Measurements from ENCODE around the gene BMS1. TPM values are rescaled to one million over a fixed set of nuclear protein-coding genes. Genes with fewer than 3 reads are reported as not detected.

The BMS1 gene
- total RNA-seq, 1 experiment from 2014 or later, result 25.9 TPM

- CTCF ChIA-PET, result no interaction called here
- no peak overlapping the region for H3K4me3 Mint-ChIP-seq (ENCODE audit: low read depth, unreplicated experiment)
- DNase-seq, result no peak
- peaks cover 44% of the 10 kb centered on the region for H3K36me3 Mint-ChIP-seq (ENCODE audit: insufficient read depth, unreplicated experiment)
- no peaks in the 10 kb centered on the region for H3K9me3 Mint-ChIP-seq (ENCODE audit: low read depth, unreplicated experiment)
- H3K27ac Mint-ChIP-seq (ENCODE audit: unreplicated experiment), result no peak overlapping the region
- no peaks in the 10 kb centered on the region for H3K27me3 Mint-ChIP-seq (ENCODE audit: unreplicated experiment)
- no peak for TF ChIP-seq CTCF (IDR thresholded peaks at IDR 0.05; ENCODE audit: unreplicated experiment)
- intact Hi-C loops (cut with micrococcal nuclease; ENCODE audit: unreplicated experiment), result no loop called here
- H3K4me1 Mint-ChIP-seq (ENCODE audit: low read depth, unreplicated experiment), result no peaks in the 10 kb centered on the region
- no TSS peak for BruUV-seq (replicated peaks)
Observed at GRCh38 chr10:42790835-42791234, 8.2 kb downstream of the BMS1 start.

- Mint-ChIP-seq H3K4me3 (ENCODE audit: low read depth, unreplicated experiment) (no peak overlapping the region), H3K36me3 (ENCODE audit: insufficient read depth, unreplicated experiment) (peaks cover 59% of the 10 kb centered on the region), H3K4me1 (ENCODE audit: low read depth, unreplicated experiment) (no peaks in the 10 kb centered on the region), H3K27ac (ENCODE audit: unreplicated experiment) (no peak overlapping the region), H3K9me3 (ENCODE audit: low read depth, unreplicated experiment) (no peaks in the 10 kb centered on the region), H3K27me3 (ENCODE audit: unreplicated experiment) (no peaks in the 10 kb centered on the region)
- TF ChIP-seq CTCF (IDR thresholded peaks at IDR 0.05; ENCODE audit: unreplicated experiment), result no peak
- intact Hi-C loops (cut with micrococcal nuclease; ENCODE audit: unreplicated experiment), result no loop called here
- no TSS peak for BruUV-seq (replicated peaks)
- DNase-seq, result no peak
- CTCF ChIA-PET, result no interaction called here
Observed at GRCh38 chr10:42795701-42796100, 13.1 kb downstream of the BMS1 start.

- Mint-ChIP-seq H3K27me3 (ENCODE audit: unreplicated experiment) (no peaks in the 10 kb centered on the region), H3K9me3 (ENCODE audit: low read depth, unreplicated experiment) (no peaks in the 10 kb centered on the region), H3K36me3 (ENCODE audit: insufficient read depth, unreplicated experiment) (peaks cover 64% of the 10 kb centered on the region), H3K4me1 (ENCODE audit: low read depth, unreplicated experiment) (no peaks in the 10 kb centered on the region), H3K27ac (ENCODE audit: unreplicated experiment) (no peak overlapping the region), H3K4me3 (ENCODE audit: low read depth, unreplicated experiment) (no peak overlapping the region)
- no peak for DNase-seq
- CTCF ChIA-PET, result no interaction called here
- BruUV-seq (replicated peaks), result no TSS peak
- TF ChIP-seq CTCF (IDR thresholded peaks at IDR 0.05; ENCODE audit: unreplicated experiment), result no peak
- intact Hi-C loops (cut with micrococcal nuclease; ENCODE audit: unreplicated experiment), result no loop called here
Observed at GRCh38 chr10:42801135-42801534, 18.5 kb downstream of the BMS1 start.

GRCh38 chr10:42802876-42803275, 20.3 kb downstream of the BMS1 start:
- DNase-seq, result no peak
- CTCF ChIA-PET, result no interaction called here
- no peaks in the 10 kb centered on the region for H3K4me1 Mint-ChIP-seq (ENCODE audit: low read depth, unreplicated experiment)
- intact Hi-C loops (cut with micrococcal nuclease; ENCODE audit: unreplicated experiment), result no loop called here
- no peak for TF ChIP-seq CTCF (IDR thresholded peaks at IDR 0.05; ENCODE audit: unreplicated experiment)
- no peaks in the 10 kb centered on the region for H3K9me3 Mint-ChIP-seq (ENCODE audit: low read depth, unreplicated experiment)
- peaks cover 63% of the 10 kb centered on the region for H3K36me3 Mint-ChIP-seq (ENCODE audit: insufficient read depth, unreplicated experiment)
- BruUV-seq (replicated peaks), result no TSS peak
- no peak overlapping the region for H3K4me3 Mint-ChIP-seq (ENCODE audit: low read depth, unreplicated experiment)
- H3K27me3 Mint-ChIP-seq (ENCODE audit: unreplicated experiment), result no peaks in the 10 kb centered on the region
- H3K27ac Mint-ChIP-seq (ENCODE audit: unreplicated experiment), result no peak overlapping the region
